Activated CD4-positive, alpha-beta T cell treated with anti-CD3 and anti-CD28 coated beads for 48 hours (primary cell): ENCODE measurements around the gene PTK6.

Experiments used
- DNase-seq: peaks from one replicate; pipeline ENCODE4 v3.0.0-alpha.2; 2020

Gene PTK6

GRCh38 chr20:63542031-63542559 is 4.9 kb upstream of the PTK6 start:
- DNase-seq: no peak

GRCh38 chr20:63541371-63541770 is 4.2 kb upstream of the PTK6 start:
- DNase-seq: no peak

GRCh38 chr20:63540417-63541186 is 3.4 kb upstream of the PTK6 start:
- DNase-seq: no peak

GRCh38 chr20:63539441-63540370 is 2.5 kb upstream of the PTK6 start:
- DNase-seq: no peak

GRCh38 chr20:63539092-63539430 is 1.9 kb upstream of the PTK6 start:
- DNase-seq: no peak

- no peak for DNase-seq
These were observed 1.3 kb upstream of the PTK6 start for GRCh38 chr20:63538204-63539091.

- peak; percentile 97 for DNase-seq
These were observed 488 bp upstream of the PTK6 start for GRCh38 chr20:63537525-63538203.

- no peak for DNase-seq
These were observed 767 bp downstream of the PTK6 start for GRCh38 chr20:63536241-63536977.

- DNase-seq: no peak
These were observed 2.1 kb downstream of the PTK6 start for GRCh38 chr20:63534831-63535651.

GRCh38 chr20:63534427-63534830 is 2.7 kb downstream of the PTK6 start:
- DNase-seq: no peak

GRCh38 chr20:63533871-63534393 is 3.2 kb downstream of the PTK6 start:
- DNase-seq: no peak

- no peak for DNase-seq
These were observed 3.8 kb downstream of the PTK6 start for GRCh38 chr20:63533388-63533787.

- DNase-seq: no peak
These were observed 4.7 kb downstream of the PTK6 start for GRCh38 chr20:63532449-63532971.

- DNase-seq: no peak
These were observed 5.3 kb downstream of the PTK6 start for GRCh38 chr20:63531686-63532448.

- no peak for DNase-seq
These were observed 6.4 kb downstream of the PTK6 start for GRCh38 chr20:63530788-63531160.

GRCh38 chr20:63529861-63530787 is 7.1 kb downstream of the PTK6 start:
- no peak for DNase-seq

- no peak for DNase-seq
These were observed 7.9 kb downstream of the PTK6 start for GRCh38 chr20:63529180-63529860.

GRCh38 chr20:63527184-63527583 is 10.0 kb downstream of the PTK6 start:
- no peak for DNase-seq
